Subcutaneous abdominal adipose tissue (tissue), 5 donors: Measurements from ENCODE around the gene CYBA.
A peak's percentile ranks its signal among the peaks of the same experiment; 100 is the strongest.

Experiments used
- H3K27ac ChIP-seq: one replicate; pipeline ENCODE4 v1.7.0; 2013; ENCODE audit warnings: low read depth, mild to moderate bottlenecking, inconsistent platforms, low read length, moderate library complexity
- H3K27me3 ChIP-seq, 5 donors: one replicate each; pipeline ENCODE4 v1.7.0; 2013; ENCODE audit warnings: low read length in 5 of 5, inconsistent platforms in 1 of 5; ENCODE audit not compliant: control insufficient read depth in 5 of 5, insufficient read depth in 4 of 5
- H3K36me3 ChIP-seq, 5 donors: one replicate each; pipeline ENCODE4 v1.7.0; 2013; ENCODE audit warnings: low read length in 5 of 5; ENCODE audit not compliant: control insufficient read depth in 5 of 5, insufficient read depth in 5 of 5
- H3K4me1 ChIP-seq, 5 donors: one replicate each; pipeline ENCODE4 v1.7.0; 2013; ENCODE audit warnings: low read length in 5 of 5, mild to moderate bottlenecking in 3 of 5, moderate library complexity in 1 of 5; ENCODE audit not compliant: control insufficient read depth in 5 of 5, insufficient read depth in 5 of 5
- H3K4me3 ChIP-seq, 5 donors: one replicate each; pipeline ENCODE4 v1.7.0; 2013; ENCODE audit warnings: low read length in 5 of 5, low read depth in 1 of 5
- H3K9ac ChIP-seq, 5 donors: one replicate each; pipeline ENCODE4 v1.7.0; 2013; ENCODE audit warnings: low read length in 5 of 5, mild to moderate bottlenecking in 4 of 5, moderate library complexity in 3 of 5
- H3K9me3 ChIP-seq, 5 donors: one replicate each; pipeline ENCODE4 v1.7.0; 2013; ENCODE audit warnings: low read length in 5 of 5; ENCODE audit not compliant: control insufficient read depth in 5 of 5
- donor health status: healthy.
- donor health status: healthy.
- donor health status: healthy.
- donor health status: healthy.
- donor health status: healthy.

Gene CYBA

GRCh38 chr16:88687254-88687576 lies 36.4 kb upstream of the CYBA start:
- no peak overlapping the region for H3K27ac ChIP-seq

GRCh38 chr16:88686439-88687253 lies 35.8 kb upstream of the CYBA start, which contains the start of gene SNAI3:
Gene SNAI3, minus strand, starts transcription at chr16:88686507. Its CDS starts 101 bp downstream, at chr16:88686406.
- Histone ChIP-seq H3K4me3 (peak within 1 kb of the TSS in 4 of 5 donors; percentile 47 to 68 (median 57)), H3K27ac (no peak within 1 kb of the TSS), H3K9me3 (no peaks in the 10 kb centered on the region), H3K27me3 (peaks cover 20 to 55% (median 46%) of the 10 kb centered on the region in 5 donors), H3K9ac (peak within 1 kb of the TSS in 3 of 5 donors; percentile 35 to 41 (median 39)), H3K36me3 (no peaks in the 10 kb centered on the region), H3K4me1 (peaks cover 0 to 40% (median 30%) of the 10 kb centered on the region in 5 donors)

More at GRCh38 chr16:88687254-88687576, 36.4 kb upstream of the CYBA start:
- H3K27me3 ChIP-seq, result peaks cover 17 to 52% (median 40%) of the 10 kb centered on the region in 5 donors
- H3K4me1 ChIP-seq, result peaks cover 0 to 38% (median 26%) of the 10 kb centered on the region in 5 donors
- H3K9ac ChIP-seq, result no peak overlapping the region
- no peaks in the 10 kb centered on the region for H3K9me3 ChIP-seq
- no peak overlapping the region for H3K4me3 ChIP-seq
- H3K36me3 ChIP-seq, result no peaks in the 10 kb centered on the region

- no peak overlapping the region for H3K27ac ChIP-seq
- peak overlapping the region in 4 of 5 donors; percentile 47 to 68 (median 57) for H3K4me3 ChIP-seq
- H3K9ac ChIP-seq, result peak overlapping the region in 2 of 5 donors; percentile 39 to 41
- peaks cover 0 to 40% (median 34%) of the 10 kb centered on the region in 5 donors for H3K4me1 ChIP-seq
- H3K27me3 ChIP-seq, result peaks cover 20 to 59% (median 48%) of the 10 kb centered on the region in 5 donors
- no peaks in the 10 kb centered on the region for H3K9me3 ChIP-seq
- H3K36me3 ChIP-seq, result no peaks in the 10 kb centered on the region
These were observed 35.2 kb upstream of the CYBA start for GRCh38 chr16:88686062-88686438.

GRCh38 chr16:88685156-88686061 lies 34.6 kb upstream of the CYBA start:
- peaks cover 0 to 42% (median 34%) of the 10 kb centered on the region in 5 donors for H3K4me1 ChIP-seq
- peaks cover 21 to 60% (median 44%) of the 10 kb centered on the region in 5 donors for H3K27me3 ChIP-seq
- no peak overlapping the region for H3K27ac ChIP-seq
- H3K9me3 ChIP-seq, result no peaks in the 10 kb centered on the region
- peak overlapping the region in 3 of 5 donors; percentile 30 to 41 (median 39) for H3K9ac ChIP-seq
- H3K4me3 ChIP-seq, result peak overlapping the region in 3 of 5 donors; percentile 53 to 68 (median 61)
- H3K36me3 ChIP-seq, result no peaks in the 10 kb centered on the region

- Histone ChIP-seq H3K9ac (no peak overlapping the region), H3K36me3 (no peaks in the 10 kb centered on the region), H3K4me3 (no peak overlapping the region), H3K9me3 (no peaks in the 10 kb centered on the region), H3K4me1 (peaks cover 0 to 42% (median 34%) of the 10 kb centered on the region in 5 donors), H3K27me3 (peaks cover 22 to 56% (median 40%) of the 10 kb centered on the region in 5 donors), H3K27ac (no peak overlapping the region)
These were observed 33.8 kb upstream of the CYBA start for GRCh38 chr16:88684569-88685155.

GRCh38 chr16:88681709-88682451 lies 31.0 kb upstream of the CYBA start:
- Histone ChIP-seq H3K4me1 (peaks cover 0 to 47% (median 30%) of the 10 kb centered on the region in 5 donors), H3K4me3 (no peak overlapping the region), H3K36me3 (peaks cover 0 to 4% (median 0%) of the 10 kb centered on the region in 5 donors), H3K9me3 (no peaks in the 10 kb centered on the region), H3K27ac (no peak overlapping the region), H3K27me3 (peaks cover 36 to 56% (median 39%) of the 10 kb centered on the region in 5 donors), H3K9ac (no peak overlapping the region)

- Histone ChIP-seq H3K9me3 (no peaks in the 10 kb centered on the region), H3K27ac (no peak overlapping the region), H3K4me1 (peaks cover 0 to 42% (median 25%) of the 10 kb centered on the region in 5 donors), H3K27me3 (peaks cover 36 to 56% (median 39%) of the 10 kb centered on the region in 5 donors), H3K9ac (no peak overlapping the region), H3K36me3 (peaks cover 0 to 4% (median 0%) of the 10 kb centered on the region in 5 donors), H3K4me3 (no peak overlapping the region)
These were observed 30.3 kb upstream of the CYBA start for GRCh38 chr16:88681084-88681680.

GRCh38 chr16:88680554-88681083 lies 29.8 kb upstream of the CYBA start:
- no peak overlapping the region for H3K4me3 ChIP-seq
- peaks cover 36 to 54% (median 37%) of the 10 kb centered on the region in 5 donors for H3K27me3 ChIP-seq
- H3K9me3 ChIP-seq, result no peaks in the 10 kb centered on the region
- peaks cover 0 to 36% (median 20%) of the 10 kb centered on the region in 5 donors for H3K4me1 ChIP-seq
- no peak overlapping the region for H3K9ac ChIP-seq
- no peak overlapping the region for H3K27ac ChIP-seq
- H3K36me3 ChIP-seq, result peaks cover 0 to 4% (median 2%) of the 10 kb centered on the region in 5 donors
